ENCODE measurements around the gene TBC1D10A. TPM values are rescaled to one million over a fixed set of nuclear protein-coding genes. Genes with fewer than 3 reads are reported as not detected.

The TBC1D10A gene
- total RNA-seq, 1 experiment from 2014 or later, result 12.6 TPM

- POLR2A ChIA-PET (ENCODE audit: unreplicated experiment), result no interaction called here
- Histone ChIP-seq H2AFZ (ENCODE audit: low read length) (no peak overlapping the region), H3K79me2 (ENCODE audit: low read length) (peaks cover 7% of the 10 kb centered on the region; the same call in 1 of the 2 replicates), H3K4me1 (ENCODE audit: insufficient read depth, low read length) (peaks cover 38% of the 10 kb centered on the region), H3F3A (ENCODE audit: low read length, unreplicated experiment) (no peaks in the 10 kb centered on the region), H3K27me3 (ENCODE audit: low read length) (no peaks in the 10 kb centered on the region), H3K27ac (ENCODE audit: low read length) (peak overlapping the region; percentile 84), H3K4me3 (ENCODE audit: low read length) (no peak overlapping the region), H3K4me2 (ENCODE audit: low read length) (peak overlapping the region; percentile 54; the same call in 1 of the 2 replicates), H3K36me3 (ENCODE audit: low read depth, low read length) (peaks cover 3% of the 10 kb centered on the region; the same call in 1 of the 2 replicates), H3K9me2 (replicated peaks; ENCODE audit: low read length) (no peaks in the 10 kb centered on the region), H3K9ac (ENCODE audit: low read length) (peak overlapping the region; percentile 63), H3K9me3 (ENCODE audit: low read length) (no peaks in the 10 kb centered on the region), H4K20me1 (ENCODE audit: low read length) (no peaks in the 10 kb centered on the region)
- peak; percentile 75 for ATAC-seq
- no TSS peak for BruUV-seq (replicated peaks)
- CTCF ChIA-PET, result interaction anchor here (0.5 to 1.0 kb wide), 2 partner anchors 10 to 133 kb away, joined by 3 to 4 read pairs; no protein-coding TSS in a partner anchor
- intact Hi-C loops (cut with micrococcal nuclease), result no loop called here
- DNase-seq, result peak; percentile 89
- TF ChIP-seq, protein P1, sequence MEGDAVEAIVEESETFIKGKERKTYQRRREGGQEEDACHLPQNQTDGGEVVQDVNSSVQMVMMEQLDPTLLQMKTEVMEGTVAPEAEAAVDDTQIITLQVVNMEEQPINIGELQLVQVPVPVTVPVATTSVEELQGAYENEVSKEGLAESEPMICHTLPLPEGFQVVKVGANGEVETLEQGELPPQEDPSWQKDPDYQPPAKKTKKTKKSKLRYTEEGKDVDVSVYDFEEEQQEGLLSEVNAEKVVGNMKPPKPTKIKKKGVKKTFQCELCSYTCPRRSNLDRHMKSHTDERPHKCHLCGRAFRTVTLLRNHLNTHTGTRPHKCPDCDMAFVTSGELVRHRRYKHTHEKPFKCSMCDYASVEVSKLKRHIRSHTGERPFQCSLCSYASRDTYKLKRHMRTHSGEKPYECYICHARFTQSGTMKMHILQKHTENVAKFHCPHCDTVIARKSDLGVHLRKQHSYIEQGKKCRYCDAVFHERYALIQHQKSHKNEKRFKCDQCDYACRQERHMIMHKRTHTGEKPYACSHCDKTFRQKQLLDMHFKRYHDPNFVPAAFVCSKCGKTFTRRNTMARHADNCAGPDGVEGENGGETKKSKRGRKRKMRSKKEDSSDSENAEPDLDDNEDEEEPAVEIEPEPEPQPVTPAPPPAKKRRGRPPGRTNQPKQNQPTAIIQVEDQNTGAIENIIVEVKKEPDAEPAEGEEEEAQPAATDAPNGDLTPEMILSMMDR (conservative IDR thresholded peaks at IDR 0.05; ENCODE audit: low read depth, low read length), result peak; percentile 34; the same call in 1 of the 2 replicates
- no peak for TF ChIP-seq EZH2phosphoT487 (IDR thresholded peaks at IDR 0.05; ENCODE audit: borderline replicate concordance, low read length)
These were observed 28.6 kb downstream of the TBC1D10A start for GRCh38 chr22:30297991-30298701.

DNA sequence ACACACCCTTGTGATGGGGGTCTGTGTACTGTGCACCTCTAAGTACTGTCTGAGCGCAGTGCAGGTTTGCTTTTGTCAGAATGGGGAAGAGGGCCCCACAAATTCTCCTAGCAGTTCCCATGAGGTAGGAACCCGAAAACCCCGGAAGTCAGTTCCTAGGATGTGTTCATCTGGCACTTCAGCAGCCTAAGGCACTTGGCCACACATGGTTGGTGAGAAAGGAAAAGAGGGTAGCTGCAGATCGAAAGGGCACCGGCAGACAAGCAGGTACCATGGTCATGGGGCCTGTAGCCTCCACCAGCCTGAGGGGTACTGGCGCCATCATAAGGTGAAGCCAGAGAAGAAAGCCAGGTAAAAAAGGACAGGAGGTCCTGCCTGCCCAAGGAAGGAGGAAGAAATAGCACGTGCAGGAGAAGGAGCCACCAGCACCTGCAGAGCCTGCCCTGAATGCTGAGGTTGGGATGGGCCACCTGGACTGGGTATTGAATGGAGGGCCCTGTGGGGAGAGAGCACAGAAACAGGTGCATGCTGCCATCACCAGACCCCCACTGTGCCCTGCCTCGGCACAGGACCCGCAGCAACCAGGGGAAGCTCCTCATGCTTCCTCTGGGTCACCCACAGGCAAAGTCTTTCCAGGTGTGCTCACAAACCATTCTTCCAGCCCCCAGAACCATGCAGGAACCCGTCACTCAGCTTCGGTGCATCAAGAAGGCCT, 29.3 kb downstream of the TBC1D10A start:
- Histone ChIP-seq H4K20me1 (ENCODE audit: low read length) (no peaks in the 10 kb centered on the region), H2AFZ (ENCODE audit: low read length) (no peak overlapping the region), H3K4me2 (ENCODE audit: low read length) (no peak overlapping the region), H3K9ac (ENCODE audit: low read length) (peak overlapping the region; percentile 63), H3F3A (ENCODE audit: low read length, unreplicated experiment) (no peaks in the 10 kb centered on the region), H3K27ac (ENCODE audit: low read length) (peak overlapping the region; percentile 84), H3K4me1 (ENCODE audit: insufficient read depth, low read length) (peaks cover 31% of the 10 kb centered on the region), H3K27me3 (ENCODE audit: low read length) (no peaks in the 10 kb centered on the region), H3K9me3 (ENCODE audit: low read length) (no peaks in the 10 kb centered on the region), H3K36me3 (ENCODE audit: low read depth, low read length) (peaks cover 6% of the 10 kb centered on the region; the same call in 1 of the 2 replicates), H3K79me2 (ENCODE audit: low read length) (peaks cover 6% of the 10 kb centered on the region; the same call in 1 of the 2 replicates), H3K9me2 (replicated peaks; ENCODE audit: low read length) (no peaks in the 10 kb centered on the region), H3K4me3 (ENCODE audit: low read length) (no peak overlapping the region)
- BruUV-seq (replicated peaks), result no TSS peak
- ChIA-PET CTCF (no interaction called here), POLR2A (ENCODE audit: unreplicated experiment) (no interaction called here)
- DNase-seq (no peak), ATAC-seq (no peak)
- intact Hi-C loops (cut with micrococcal nuclease), result no loop called here
- TF ChIP-seq EZH2phosphoT487 (IDR thresholded peaks at IDR 0.05; ENCODE audit: borderline replicate concordance, low read length) (no peak), EZH2 (IDR thresholded peaks at IDR 0.05; ENCODE audit: low read length, unreplicated experiment) (no peak)
- TF ChIP-seq, protein P1 (conservative IDR thresholded peaks at IDR 0.05; ENCODE audit: low read depth, low read length), result no peak

All from PC-3 (cell line).